NCI-H1436 treated with DMSO at 0.1 percent for 48 hours (cell line): ENCODE measurements around the gene NCOA6.

Experiments used
- DNase-seq: peaks from one replicate; lab custom pipeline; 2025; lab: John Stamatoyannopoulos, UW

NCOA6 gene

DNA sequence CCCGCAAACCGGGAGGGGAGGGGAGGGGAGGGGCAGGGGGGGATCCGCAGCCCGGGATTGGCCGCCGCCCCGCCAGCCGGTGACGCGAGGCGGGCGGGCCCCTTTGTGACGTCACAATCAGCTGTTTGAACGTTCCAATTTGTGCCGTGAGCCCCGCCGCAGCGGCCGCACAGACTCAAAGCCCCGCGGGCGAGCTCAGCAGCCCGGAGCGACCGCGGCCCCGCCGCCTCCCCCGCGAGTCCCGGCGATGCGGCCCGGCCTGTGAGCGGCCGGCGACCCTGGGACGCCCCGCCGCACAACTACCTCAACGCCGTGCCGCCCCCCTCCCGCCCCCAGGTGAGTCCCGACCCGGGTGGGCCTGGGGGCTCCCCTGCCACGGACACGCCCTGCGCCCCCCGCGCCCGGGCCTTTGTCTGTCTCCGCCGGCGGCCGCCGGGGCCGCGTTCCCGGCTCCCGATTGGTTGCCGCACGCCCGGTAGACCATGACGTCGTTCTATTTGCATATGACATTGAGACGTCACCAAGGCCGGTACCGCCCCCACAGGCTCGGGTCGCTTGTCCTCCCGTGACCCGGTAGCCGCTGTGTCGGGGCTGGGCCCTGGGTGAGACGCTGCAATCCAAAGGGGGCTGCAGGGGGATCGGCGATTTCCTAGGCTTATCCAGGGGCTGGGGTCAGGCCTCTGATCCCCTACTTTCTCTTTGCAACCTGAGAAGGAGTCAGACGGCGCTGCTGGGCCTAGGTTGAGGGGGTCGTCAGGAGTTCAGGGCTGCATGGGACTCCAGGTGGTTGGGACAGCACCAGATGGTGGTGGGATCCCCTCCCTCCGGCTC lies 121.1 kb downstream of the NCOA6 start, which contains the start of gene TP53INP2:
Gene TP53INP2 (plus strand): TSS at position 168 of the 831 bp plus-strand sequence. CDS start 4,396 bp downstream, outside the sequence.
- DNase-seq = peak; percentile 55

DNA sequence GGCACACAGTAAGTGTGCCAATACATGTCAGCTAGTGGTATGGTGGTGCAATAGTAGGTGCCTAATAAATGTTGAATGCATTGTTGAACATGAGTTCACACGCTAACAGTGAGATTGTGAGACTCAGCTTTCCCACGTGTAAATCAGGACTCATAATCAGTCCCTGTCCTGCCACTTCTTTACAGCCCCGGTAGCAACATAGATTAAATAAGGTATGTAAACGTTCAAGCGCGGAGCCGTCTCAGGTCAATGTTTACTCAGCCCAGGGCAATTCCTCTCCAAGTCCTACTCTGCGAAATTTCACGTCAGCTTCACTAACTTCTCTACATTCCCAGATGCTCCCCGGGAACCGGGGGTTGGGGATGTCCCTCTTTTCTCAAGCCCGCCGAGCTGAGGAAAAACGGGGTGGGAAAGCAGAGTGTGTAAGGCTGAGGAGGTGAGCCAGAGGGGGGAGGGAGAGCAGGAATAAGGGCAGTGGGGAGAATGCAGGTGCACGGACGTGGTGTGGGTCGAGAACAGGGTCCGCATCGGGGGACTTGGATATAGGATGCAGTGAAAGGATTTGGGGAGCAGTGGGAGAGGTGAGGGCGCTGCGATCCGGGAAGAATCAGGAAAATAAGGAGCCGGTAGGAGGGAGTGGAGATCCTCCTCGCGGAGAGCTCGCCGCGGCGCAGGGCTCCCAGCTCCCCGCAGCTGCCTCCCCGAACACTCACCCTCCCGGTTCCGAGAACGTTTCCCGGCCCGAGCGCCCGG lies 121.9 kb downstream of the NCOA6 start:
- DNase-seq = no peak

DNA sequence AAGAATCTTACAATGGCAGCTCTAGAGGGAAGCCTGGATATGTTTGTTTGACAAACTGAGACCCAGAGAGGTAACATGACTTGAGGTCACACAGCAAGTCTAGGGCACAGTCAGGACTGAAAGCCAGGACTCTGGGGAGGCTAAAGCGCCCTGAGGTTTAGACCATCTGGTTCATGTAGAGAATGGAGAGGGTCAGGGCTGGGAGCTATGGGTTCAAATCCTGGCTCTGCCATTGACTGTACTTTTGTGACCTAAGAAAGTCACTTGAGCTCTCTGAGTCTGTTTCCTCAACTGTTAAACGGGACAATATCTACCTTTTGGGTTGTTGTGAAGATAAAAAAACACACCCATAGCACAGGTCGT lies 122.4 kb downstream of the NCOA6 start:
- DNase-seq = no peak

DNA sequence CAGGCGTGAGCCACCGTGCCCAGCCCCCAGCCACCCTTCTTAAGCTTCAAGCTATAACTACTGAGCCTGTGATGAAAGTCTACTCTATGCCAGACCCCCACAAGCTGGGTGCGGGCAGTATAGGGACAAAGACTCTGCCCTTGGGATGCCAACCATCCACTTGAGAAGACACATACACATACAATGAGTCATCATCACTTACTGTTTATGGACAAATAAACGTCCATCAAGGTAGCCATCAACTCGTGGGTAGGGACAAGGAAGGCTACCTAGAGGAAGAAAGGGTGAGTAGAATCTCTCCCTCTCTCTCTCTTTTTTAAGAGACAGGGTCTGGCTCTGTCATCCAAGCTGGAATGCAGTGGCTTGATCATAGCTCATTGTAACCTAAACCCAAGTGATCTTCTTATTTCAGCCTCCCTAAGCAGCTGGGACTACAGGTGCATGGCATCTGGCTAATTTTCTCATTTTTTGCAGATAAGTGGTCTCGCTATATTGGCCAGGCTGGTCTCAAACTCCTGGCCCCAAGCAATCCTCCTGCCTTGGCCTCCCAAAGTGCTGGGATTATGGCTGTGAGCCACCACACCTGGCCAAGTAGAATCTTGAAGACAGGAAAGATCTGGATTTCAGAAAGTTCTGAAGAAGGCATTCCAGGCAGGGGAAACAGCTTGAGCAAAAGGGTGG lies 123.9 kb downstream of the NCOA6 start:
- DNase-seq = no peak

DNA sequence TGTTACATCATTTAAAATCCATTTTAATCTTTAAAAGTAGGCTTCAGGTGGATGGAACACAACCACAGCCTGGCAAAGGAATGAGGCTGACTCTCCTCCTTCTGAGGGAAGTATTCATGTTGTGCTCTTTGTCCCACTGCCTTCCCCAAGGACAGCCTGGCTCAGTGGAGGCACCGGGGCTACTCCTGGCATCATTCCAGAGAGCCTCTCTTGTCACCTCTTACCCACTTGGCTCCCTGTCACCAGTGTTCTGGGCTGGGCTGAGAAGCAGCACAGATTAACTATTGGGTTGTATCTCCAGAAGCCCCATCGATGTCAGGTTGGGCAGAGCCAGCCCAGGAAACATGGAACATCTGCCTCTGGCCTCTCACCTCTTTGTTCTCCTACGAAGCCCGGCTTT lies 132.0 kb downstream of the NCOA6 start:
- DNase-seq = no peak

DNA sequence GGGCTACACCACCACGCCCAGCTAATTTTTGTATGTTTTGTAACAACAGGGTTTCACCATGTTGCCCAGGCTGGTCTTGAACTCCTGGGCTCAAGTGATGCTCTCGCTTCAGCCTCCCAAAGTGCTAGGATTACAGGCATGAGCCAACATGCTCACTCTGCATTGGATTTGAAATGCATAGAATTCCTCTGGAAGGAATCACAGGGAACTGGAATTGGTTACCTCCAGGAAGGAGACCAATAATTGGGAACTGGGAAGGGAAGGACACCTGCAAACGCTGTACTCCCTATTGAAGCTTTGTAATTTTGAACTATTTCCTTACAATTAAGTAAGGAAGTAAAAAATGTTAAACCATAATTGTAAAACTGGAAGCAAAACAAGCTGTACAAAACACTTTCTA lies 133.6 kb downstream of the NCOA6 start:
- DNase-seq = no peak

DNA sequence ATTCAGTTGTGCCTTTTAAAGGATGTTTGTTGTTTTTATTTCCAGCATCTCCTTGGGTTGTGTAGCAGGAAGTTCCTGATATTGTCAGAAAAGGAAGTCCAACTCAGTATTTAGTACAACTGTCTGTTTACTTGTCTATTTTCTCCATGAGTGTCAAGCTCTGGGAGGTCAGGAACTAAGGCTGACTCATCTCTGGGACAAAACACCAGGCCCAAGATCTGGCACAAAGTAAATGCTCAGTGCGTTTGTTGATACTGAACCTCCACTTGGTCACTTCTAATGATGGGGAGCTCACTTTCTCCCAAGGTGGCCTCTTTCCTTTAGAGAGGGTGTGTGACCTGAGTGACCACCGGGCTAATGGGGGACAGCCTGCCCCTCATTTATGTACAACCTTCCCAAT lies 136.0 kb downstream of the NCOA6 start:
- no peak for DNase-seq

DNA sequence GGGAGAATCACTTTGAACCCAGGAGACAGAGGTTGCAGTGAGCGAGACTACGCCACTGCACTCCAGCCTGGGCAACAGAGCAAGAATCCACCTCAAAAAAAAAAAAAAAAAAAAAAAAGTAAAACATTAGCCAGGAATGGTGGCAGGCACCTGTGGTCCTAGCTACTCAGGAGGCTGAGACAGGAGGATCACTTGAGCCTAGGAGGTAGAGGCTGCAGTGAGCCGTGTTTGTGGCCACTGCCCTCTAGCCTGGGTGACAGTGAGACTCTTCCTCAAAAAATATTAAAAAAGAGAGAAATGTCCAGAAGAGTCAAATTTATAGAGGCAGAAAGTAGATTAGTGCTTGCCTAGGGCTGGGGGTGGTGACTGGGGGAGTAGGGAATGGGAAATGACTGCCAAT lies 141.8 kb downstream of the NCOA6 start:
- DNase-seq = no peak

DNA sequence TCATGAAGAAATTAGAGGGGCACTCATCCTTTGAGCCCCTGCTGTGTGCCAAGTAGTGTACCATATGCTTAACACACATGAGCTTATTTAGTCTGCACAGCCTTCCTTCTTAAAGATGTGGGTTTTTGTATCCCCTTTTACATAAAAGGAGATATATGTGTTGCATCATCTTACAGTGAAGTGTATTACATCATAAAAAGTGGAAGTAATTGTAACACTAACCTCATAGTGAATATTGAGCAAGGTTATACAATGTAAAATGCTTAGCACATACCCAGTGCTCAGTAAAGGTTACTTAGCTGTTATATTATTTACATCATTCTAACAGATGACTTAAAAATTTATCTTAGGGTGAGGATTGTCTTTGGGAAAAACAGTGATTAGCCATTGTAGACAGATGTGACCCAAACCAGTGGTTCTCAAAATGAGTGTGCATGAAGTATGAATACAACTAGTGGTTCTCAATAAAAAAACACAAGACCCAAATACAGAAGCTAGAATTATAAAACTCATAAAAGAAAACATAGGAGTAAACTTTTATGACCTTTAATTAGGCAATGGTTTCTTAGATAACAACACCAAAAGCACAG lies 144.8 kb downstream of the NCOA6 start:
- no peak for DNase-seq

DNA sequence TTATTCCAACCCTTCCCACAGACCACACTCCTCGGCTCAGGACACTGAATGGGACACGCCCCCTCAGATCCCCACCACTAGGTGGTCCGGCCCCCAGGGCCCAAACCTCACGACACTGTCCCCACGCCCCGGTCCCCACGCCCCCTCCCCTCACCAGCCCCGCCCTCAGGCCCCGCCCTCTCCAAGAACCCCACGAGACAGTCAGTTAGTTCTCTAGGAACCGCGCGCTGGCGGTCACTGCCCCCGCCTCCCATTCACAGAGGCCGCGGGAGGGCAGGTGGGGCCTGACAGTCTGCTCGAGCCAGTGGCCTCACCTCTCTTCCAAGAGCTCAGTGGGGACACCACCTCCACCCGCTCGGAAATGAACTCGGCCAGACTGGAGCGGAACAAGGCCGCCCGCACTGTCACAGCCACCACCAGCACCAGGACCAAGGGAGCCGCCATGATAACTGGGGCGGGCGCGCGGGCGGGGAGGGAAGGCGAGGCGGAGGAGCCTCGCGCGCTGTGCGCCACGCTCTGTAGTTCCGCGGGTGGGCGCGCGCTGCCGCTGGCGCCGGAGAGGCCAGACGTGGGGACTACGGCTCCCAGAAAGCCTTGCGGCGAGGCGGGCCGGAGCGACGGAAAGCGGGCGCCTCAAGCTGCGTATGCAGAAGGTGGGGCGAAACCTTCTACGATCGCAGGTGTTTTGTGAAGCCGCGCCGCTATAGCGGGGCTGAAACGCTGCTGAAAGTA lies 148.6 kb downstream of the NCOA6 start, which contains the start of gene PIGU:
Gene PIGU (minus strand): TSS at position 451 of the 732 bp plus-strand sequence. CDS start 7 bp downstream, at position 444.
- peak; percentile 66 for DNase-seq

DNA sequence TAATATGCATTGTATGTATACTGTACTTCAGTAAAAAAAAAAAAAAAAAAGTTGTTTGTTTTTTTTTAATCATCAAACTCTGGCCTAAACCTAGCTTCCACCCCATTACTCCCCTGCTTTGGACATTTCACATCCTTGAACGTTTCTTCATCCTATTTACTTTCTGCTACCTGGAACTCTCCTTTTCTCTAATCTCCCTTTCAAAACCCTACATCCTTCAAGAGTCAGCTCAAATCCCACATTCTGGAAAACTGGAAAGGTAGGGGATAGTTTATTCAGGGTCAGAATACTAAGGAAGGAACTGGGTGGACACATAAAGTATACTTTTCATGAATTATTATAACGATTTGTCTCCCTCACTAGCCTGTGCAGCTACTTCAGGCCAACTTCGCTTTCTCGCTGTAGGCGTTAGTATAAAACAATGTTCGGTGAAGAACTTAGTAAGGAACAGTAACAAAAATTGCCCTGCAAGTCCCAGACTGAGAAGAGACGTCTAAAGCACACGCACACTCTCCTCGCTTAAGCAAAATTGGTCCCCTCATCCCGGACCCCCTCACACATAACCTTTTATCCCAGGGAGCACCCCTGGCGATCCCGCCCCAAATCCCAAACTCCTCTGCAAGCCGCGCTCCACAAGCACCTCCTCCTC lies 149.3 kb downstream of the NCOA6 start:
- no peak for DNase-seq

DNA sequence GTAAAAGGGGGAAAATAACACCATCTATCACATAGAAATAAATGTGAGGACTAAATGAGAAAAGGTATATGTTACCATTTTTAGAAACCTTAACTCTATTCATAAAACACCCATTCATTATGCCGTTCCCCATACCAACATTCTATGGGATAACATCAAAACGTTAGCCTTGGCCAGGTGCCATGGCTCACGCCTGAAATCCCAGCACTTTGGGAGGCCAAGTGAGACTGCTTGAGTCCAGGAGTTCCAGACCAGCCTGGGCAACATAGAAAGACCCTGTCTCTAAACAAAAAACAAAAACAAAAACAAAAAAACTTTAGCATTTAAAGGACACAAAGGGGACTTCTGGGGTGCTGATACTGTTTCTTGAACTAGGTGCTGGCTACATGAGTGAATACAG lies 149.9 kb downstream of the NCOA6 start:
- no peak for DNase-seq

DNA sequence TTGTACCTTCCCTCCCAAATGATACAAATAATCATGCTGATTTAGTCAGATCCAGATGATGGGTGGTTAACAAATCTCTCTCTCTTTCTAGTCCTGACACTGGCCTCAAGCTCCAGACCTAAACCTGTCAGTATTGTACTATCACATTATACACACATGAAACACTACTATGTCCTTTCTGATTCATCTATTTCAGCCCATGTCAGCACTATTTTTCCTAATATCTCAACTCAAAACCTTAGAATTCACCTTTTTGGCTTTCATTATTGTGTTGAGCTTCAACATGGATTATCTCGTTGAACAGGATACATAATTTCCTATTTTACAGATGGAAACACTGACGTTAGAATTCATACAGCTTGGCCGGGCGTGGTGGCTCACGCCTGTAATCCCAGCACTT lies 152.0 kb downstream of the NCOA6 start:
- no peak for DNase-seq

DNA sequence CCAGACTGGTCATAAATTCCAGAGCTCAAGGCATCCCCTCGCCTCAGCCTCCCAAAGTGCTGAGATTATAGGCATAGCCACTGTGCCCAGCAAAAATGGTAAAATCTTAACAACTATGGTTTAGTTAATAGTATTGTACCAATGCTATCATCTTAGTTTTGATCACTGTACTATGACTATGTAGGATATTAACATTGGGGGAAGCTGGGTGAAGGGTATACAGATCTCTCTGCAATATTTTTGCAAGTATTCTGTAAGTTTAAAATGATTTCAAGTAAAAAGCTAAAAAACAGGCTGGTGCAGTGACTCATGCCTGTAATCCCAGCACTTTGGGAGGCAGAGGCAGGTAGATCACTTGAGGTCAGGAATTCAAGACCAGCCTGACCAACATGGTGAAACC lies 156.4 kb downstream of the NCOA6 start:
- DNase-seq = no peak
